Stomach smooth muscle (tissue), 2 donors: ENCODE measurements around the gene MYL5.
"Not testable (repeated sequence)": the region's sequence is repeated elsewhere in the genome, so short reads cannot be mapped to it uniquely, and the experiment has no call there.

Experiments
- H3K27ac ChIP-seq: one replicate; pipeline ENCODE4 v1.7.0; 2013; ENCODE audit warnings: mild to moderate bottlenecking, low read length, inconsistent platforms
- H3K27me3 ChIP-seq, 2 donors: one replicate each; pipeline ENCODE4 v1.7.0; 2013; ENCODE audit warnings: low read length in 2 of 2; ENCODE audit not compliant: insufficient read depth in 2 of 2, control insufficient read depth in 1 of 2
- H3K36me3 ChIP-seq, 2 donors: one replicate each; pipeline ENCODE4 v1.7.0; 2013; ENCODE audit warnings: low read length in 2 of 2; ENCODE audit not compliant: control insufficient read depth in 2 of 2, insufficient read depth in 2 of 2
- H3K4me1 ChIP-seq: one replicate; pipeline ENCODE4 v1.7.0; 2013; ENCODE audit warnings: low read length; ENCODE audit not compliant: control insufficient read depth, insufficient read depth
- H3K4me3 ChIP-seq, 2 donors: one replicate each; pipeline ENCODE4 v1.7.0; 2013; ENCODE audit warnings: low read length in 2 of 2
- H3K9ac ChIP-seq, 2 donors: one replicate each; pipeline ENCODE4 v1.7.0; 2013; ENCODE audit warnings: low read length in 2 of 2, mild to moderate bottlenecking in 1 of 2
- H3K9me3 ChIP-seq, 2 donors: one replicate each; pipeline ENCODE4 v1.7.0; 2013; ENCODE audit warnings: low read length in 2 of 2; ENCODE audit not compliant: control insufficient read depth in 2 of 2
- donor health status: healthy.
- donor health status: Pancreatic carcinoma.

MYL5 gene

DNA sequence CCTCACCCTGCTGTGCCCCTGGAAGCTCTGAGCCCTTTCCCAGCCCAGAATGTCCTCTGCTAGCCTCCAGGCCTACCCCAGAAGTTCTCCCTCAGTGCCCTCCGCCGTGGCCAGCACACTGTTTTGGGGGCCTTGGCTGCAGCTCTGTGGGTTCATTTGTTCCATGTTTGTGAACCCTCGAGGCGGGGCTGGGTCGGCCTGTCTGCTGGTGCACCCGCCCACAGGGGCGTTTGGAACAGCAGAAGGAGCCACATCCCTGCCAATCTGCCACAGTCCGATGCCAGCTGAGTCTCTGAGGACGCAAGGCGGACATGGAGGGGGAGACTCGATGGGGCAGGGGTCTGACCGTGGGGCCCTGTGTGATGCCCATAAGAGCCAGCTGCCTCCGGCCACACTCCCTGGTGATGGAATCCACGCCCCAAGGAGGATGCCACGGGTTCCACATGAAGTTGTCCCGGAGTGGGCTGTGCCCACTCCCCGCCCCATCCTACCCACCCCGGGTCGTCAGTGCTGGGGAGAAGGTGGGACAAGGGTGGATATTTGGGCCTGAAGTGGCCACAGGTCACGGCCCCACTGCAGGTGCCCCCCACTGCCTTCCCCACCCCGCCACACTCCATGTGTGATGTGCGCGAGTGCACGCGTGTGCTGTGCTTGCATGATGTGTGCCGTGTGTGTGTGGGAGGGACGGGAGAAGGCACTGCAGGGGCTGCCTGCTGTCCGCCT is 7.4 kb upstream of the MYL5 start:
- H3K4me3 ChIP-seq: no peak overlapping the region
- H3K9me3 ChIP-seq: no peaks in the 10 kb centered on the region
- H3K36me3 ChIP-seq: peaks cover 10 to 15% of the 10 kb centered on the region in 2 donors
- H3K4me1 ChIP-seq: peaks cover 8% of the 10 kb centered on the region
- no peak overlapping the region for H3K27ac ChIP-seq
- H3K9ac ChIP-seq: no peak overlapping the region
- peaks cover 0 to 3% of the 10 kb centered on the region in 2 donors for H3K27me3 ChIP-seq

GRCh38 chr4:667545-667925 is 6.8 kb upstream of the MYL5 start:
- H3K4me3 ChIP-seq: no peak overlapping the region
- peaks cover 8% of the 10 kb centered on the region for H3K4me1 ChIP-seq
- no peak overlapping the region for H3K27ac ChIP-seq

GRCh38 chr4:668219-668618 is 6.1 kb upstream of the MYL5 start:
- peaks cover 14 to 20% of the 10 kb centered on the region in 2 donors for H3K36me3 ChIP-seq
- not testable (repeated sequence) for H3K9ac ChIP-seq, H3K27me3 ChIP-seq, H3K9me3 ChIP-seq, H3K4me3 ChIP-seq, H3K27ac ChIP-seq
- H3K4me1 ChIP-seq: peaks cover 12% of the 10 kb centered on the region

More at GRCh38 chr4:667545-667925, 6.8 kb upstream of the MYL5 start:
- H3K9me3 ChIP-seq: no peaks in the 10 kb centered on the region
- peaks cover 0 to 2% of the 10 kb centered on the region in 2 donors for H3K27me3 ChIP-seq
- no peak overlapping the region for H3K9ac ChIP-seq
- peaks cover 14 to 20% of the 10 kb centered on the region in 2 donors for H3K36me3 ChIP-seq

GRCh38 chr4:669806-670559 is 4.4 kb upstream of the MYL5 start:
- not testable (repeated sequence) for H3K9ac ChIP-seq, H3K27ac ChIP-seq, H3K9me3 ChIP-seq, H3K27me3 ChIP-seq, H3K4me3 ChIP-seq
- Histone ChIP-seq H3K36me3 (peaks cover 14 to 20% of the 10 kb centered on the region in 2 donors), H3K4me1 (peaks cover 11% of the 10 kb centered on the region)

- H3K36me3 ChIP-seq: peaks cover 14 to 20% of the 10 kb centered on the region in 2 donors
- H3K27ac ChIP-seq: no peak overlapping the region
- H3K9me3 ChIP-seq: no peaks in the 10 kb centered on the region
- peaks cover 20% of the 10 kb centered on the region for H3K4me1 ChIP-seq
- H3K4me3 ChIP-seq: no peak overlapping the region
- no peak overlapping the region for H3K9ac ChIP-seq
- H3K27me3 ChIP-seq: no peaks in the 10 kb centered on the region
Observed at GRCh38 chr4:671769-672168, 2.6 kb upstream of the MYL5 start.

GRCh38 chr4:673349-674091 is 822 bp upstream of the MYL5 start:
- Histone ChIP-seq H3K27ac (peak overlapping the region; percentile 18), H3K4me3 (peak overlapping the region; percentile 64 to 93), H3K4me1 (peaks cover 20% of the 10 kb centered on the region), H3K36me3 (peaks cover 14 to 20% of the 10 kb centered on the region in 2 donors), H3K27me3 (peaks cover 2 to 4% of the 10 kb centered on the region in 2 donors), H3K9ac (peak overlapping the region; percentile 69), H3K9me3 (no peaks in the 10 kb centered on the region)

DNA sequence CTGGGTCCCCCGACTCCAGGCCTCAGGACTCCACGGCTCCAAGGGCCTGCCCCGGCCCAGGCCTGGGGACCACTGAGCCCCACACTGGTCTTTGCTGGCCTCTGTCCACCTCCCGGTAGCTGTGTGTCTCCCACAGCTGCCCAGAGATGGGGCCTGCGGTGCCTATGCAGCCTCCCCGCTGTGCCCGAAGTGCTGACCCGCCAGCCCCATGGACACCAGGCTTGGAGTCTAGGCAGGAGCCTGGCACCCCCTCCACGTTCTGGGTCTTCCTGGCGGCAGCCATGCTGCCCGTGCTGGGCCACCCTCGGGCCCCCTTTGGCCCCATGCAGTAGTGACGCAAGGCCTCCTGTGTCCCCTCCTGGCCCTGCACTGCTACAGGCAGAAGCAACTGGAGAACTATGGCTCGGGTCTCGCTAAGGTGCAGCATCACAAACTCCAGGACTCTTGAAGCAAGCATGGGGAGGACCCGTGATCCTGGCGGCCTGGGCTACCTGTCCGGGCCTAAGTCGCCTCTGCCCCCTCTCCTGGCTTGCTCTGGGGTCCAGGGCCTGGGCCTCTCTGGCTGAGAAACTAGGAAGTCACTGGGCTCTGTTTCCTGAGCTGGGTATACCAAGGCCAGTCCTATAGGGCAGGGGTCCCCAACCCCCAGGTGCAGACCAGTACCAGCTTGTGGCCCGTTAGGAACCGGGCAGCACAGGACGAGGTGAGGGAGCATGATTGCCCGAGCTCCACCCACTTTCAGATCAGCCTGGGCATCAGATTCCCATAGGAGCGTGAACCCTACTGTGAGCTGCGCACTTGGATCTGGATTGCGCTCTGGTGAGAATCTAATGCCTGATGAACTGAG is 917 bp downstream of the MYL5 start:
- Histone ChIP-seq H3K27me3 (peaks cover 12 to 16% of the 10 kb centered on the region in 2 donors), H3K4me1 (peaks cover 22% of the 10 kb centered on the region), H3K36me3 (peaks cover 14 to 20% of the 10 kb centered on the region in 2 donors), H3K9ac (peak overlapping the region; percentile 95 to 97), H3K27ac (peak overlapping the region; percentile 78), H3K4me3 (peak overlapping the region; percentile 81 to 93), H3K9me3 (no peaks in the 10 kb centered on the region)

DNA sequence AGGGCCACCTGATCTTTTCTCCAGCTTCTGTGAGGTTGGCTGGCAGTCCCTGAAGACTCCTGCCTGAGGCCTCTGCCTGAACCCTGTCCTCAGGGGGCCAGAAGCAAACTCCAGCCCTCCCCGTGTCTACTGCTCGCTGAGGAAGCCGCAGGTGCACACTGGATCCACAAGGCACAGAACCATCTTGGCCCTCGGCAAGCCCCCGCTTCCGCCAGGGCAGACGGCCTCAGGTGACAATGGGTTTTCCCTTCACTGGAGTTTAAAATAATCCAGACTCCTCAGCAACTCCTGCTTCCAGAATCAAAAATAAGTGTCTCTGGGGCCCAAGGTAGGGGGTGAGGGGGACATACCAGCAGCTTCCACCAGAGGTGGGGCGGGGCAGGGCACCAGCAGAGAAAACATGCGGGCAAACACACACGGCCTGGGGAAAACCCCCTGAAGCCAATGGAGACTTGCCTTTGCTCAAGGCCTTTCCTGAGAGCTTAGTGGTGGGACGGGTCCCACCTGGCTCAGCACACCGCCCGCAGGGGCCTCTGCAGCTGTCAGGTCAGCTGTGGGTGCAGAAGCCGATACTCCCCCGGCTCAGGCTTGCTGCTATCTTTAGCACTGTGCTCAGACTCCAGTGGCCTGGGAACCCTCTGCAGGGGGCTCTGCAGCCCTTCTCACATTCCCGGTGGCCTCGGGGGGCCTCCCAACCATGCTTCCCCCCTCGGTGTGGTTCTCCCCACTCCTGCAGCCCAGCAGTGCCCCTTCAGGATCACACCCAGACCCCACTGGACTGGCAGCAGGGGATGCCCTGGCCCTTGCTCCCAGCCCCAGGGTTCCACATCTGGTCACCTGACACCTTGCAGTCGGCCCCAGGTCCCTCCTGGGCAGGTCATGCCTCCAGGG is 1.9 kb downstream of the MYL5 start:
- Histone ChIP-seq H3K9ac (peak overlapping the region in 1 of 2 donors; percentile 29), H3K4me3 (no peak overlapping the region), H3K4me1 (peaks cover 31% of the 10 kb centered on the region), H3K27ac (no peak overlapping the region), H3K9me3 (no peaks in the 10 kb centered on the region), H3K36me3 (peaks cover 10 to 12% of the 10 kb centered on the region in 2 donors), H3K27me3 (peaks cover 21 to 22% of the 10 kb centered on the region in 2 donors)

- no peak overlapping the region for H3K27ac ChIP-seq
- H3K9me3 ChIP-seq: no peaks in the 10 kb centered on the region
- peaks cover 5 to 6% of the 10 kb centered on the region in 2 donors for H3K36me3 ChIP-seq
- H3K4me3 ChIP-seq: no peak overlapping the region
- H3K4me1 ChIP-seq: peaks cover 35% of the 10 kb centered on the region
- H3K9ac ChIP-seq: no peak overlapping the region
- H3K27me3 ChIP-seq: peaks cover 21 to 23% of the 10 kb centered on the region in 2 donors
Observed at GRCh38 chr4:676871-677235, 2.5 kb downstream of the MYL5 start.
